ENCODE results near the gene TMEM9B.
A peak's percentile ranks its signal among the peaks of the same experiment; 100 is the strongest.
"Not testable (repeated sequence)": the region's sequence is repeated elsewhere in the genome, so short reads cannot be mapped to it uniquely, and the experiment has no call there.

TMEM9B gene

GRCh38 chr11:8989453-8989852, 25.2 kb upstream of the TMEM9B start:
- H3K4me1 ChIP-seq (ENCODE audit: insufficient read depth, low read length), result peaks cover 2% of the 10 kb centered on the region
- no peaks in the 10 kb centered on the region for H3K27me3 ChIP-seq (ENCODE audit: insufficient read depth, low read length)
- H2AFZ ChIP-seq (ENCODE audit: low read depth, low read length), result no peak overlapping the region
- no peak overlapping the region for H3K4me3 ChIP-seq (ENCODE audit: low read length)
- H3K36me3 ChIP-seq (ENCODE audit: insufficient read depth, low read length), result no peaks in the 10 kb centered on the region
- no peaks in the 10 kb centered on the region for H3K9me3 ChIP-seq (ENCODE audit: low read length)

GRCh38 chr11:8988329-8989234, 24.3 kb upstream of the TMEM9B start:
- H3K9me3 ChIP-seq (ENCODE audit: low read length), result no peaks in the 10 kb centered on the region
- H3K4me1 ChIP-seq (ENCODE audit: insufficient read depth, low read length), result no peaks in the 10 kb centered on the region
- no peak overlapping the region for H3K4me3 ChIP-seq (ENCODE audit: low read length)
- no peaks in the 10 kb centered on the region for H3K27me3 ChIP-seq (ENCODE audit: insufficient read depth, low read length)
- H2AFZ ChIP-seq (ENCODE audit: low read depth, low read length), result no peak overlapping the region
- H3K36me3 ChIP-seq (ENCODE audit: insufficient read depth, low read length), result no peaks in the 10 kb centered on the region

GRCh38 chr11:8987446-8987845, 23.2 kb upstream of the TMEM9B start:
- Histone ChIP-seq H3K4me3 (ENCODE audit: low read length) (no peak overlapping the region), H3K4me1 (ENCODE audit: insufficient read depth, low read length) (peaks cover 4% of the 10 kb centered on the region)

GRCh38 chr11:8986772-8987171, 22.5 kb upstream of the TMEM9B start:
- not testable (repeated sequence) for H3K27me3 ChIP-seq (ENCODE audit: insufficient read depth, low read length); H2AFZ ChIP-seq (ENCODE audit: low read depth, low read length); H3K4me3 ChIP-seq (ENCODE audit: low read length); H3K36me3 ChIP-seq (ENCODE audit: insufficient read depth, low read length); H3K9me3 ChIP-seq (ENCODE audit: low read length); H3K4me1 ChIP-seq (ENCODE audit: insufficient read depth, low read length)

More at GRCh38 chr11:8987446-8987845, 23.2 kb upstream of the TMEM9B start:
- Histone ChIP-seq H2AFZ (ENCODE audit: low read depth, low read length) (no peak overlapping the region), H3K36me3 (ENCODE audit: insufficient read depth, low read length) (no peaks in the 10 kb centered on the region), H3K27me3 (ENCODE audit: insufficient read depth, low read length) (no peaks in the 10 kb centered on the region), H3K9me3 (ENCODE audit: low read length) (no peaks in the 10 kb centered on the region)

- no peaks in the 10 kb centered on the region for H3K36me3 ChIP-seq (ENCODE audit: insufficient read depth, low read length)
- no peak overlapping the region for H3K4me3 ChIP-seq (ENCODE audit: low read length)
- H2AFZ ChIP-seq (ENCODE audit: low read depth, low read length), result no peak overlapping the region
- H3K27me3 ChIP-seq (ENCODE audit: insufficient read depth, low read length), result no peaks in the 10 kb centered on the region
- H3K4me1 ChIP-seq (ENCODE audit: insufficient read depth, low read length), result peaks cover 5% of the 10 kb centered on the region
- no peaks in the 10 kb centered on the region for H3K9me3 ChIP-seq (ENCODE audit: low read length)
These were observed 21.2 kb upstream of the TMEM9B start for GRCh38 chr11:8985462-8985861.

- no peak overlapping the region for H3K4me3 ChIP-seq (ENCODE audit: low read length)
- H3K27me3 ChIP-seq (ENCODE audit: insufficient read depth, low read length), result no peaks in the 10 kb centered on the region
- no peaks in the 10 kb centered on the region for H3K9me3 ChIP-seq (ENCODE audit: low read length)
- peaks cover 5% of the 10 kb centered on the region for H3K4me1 ChIP-seq (ENCODE audit: insufficient read depth, low read length)
- H2AFZ ChIP-seq (ENCODE audit: low read depth, low read length), result no peak overlapping the region
- H3K36me3 ChIP-seq (ENCODE audit: insufficient read depth, low read length), result no peaks in the 10 kb centered on the region
These were observed 19.3 kb upstream of the TMEM9B start for GRCh38 chr11:8983552-8983951.

GRCh38 chr11:8980485-8980884, 16.2 kb upstream of the TMEM9B start:
- H3K4me3 ChIP-seq (ENCODE audit: low read length), result no peak overlapping the region
- H3K4me1 ChIP-seq (ENCODE audit: insufficient read depth, low read length), result peaks cover 5% of the 10 kb centered on the region
- no peaks in the 10 kb centered on the region for H3K9me3 ChIP-seq (ENCODE audit: low read length)
- no peaks in the 10 kb centered on the region for H3K27me3 ChIP-seq (ENCODE audit: insufficient read depth, low read length)
- no peaks in the 10 kb centered on the region for H3K36me3 ChIP-seq (ENCODE audit: insufficient read depth, low read length)
- H2AFZ ChIP-seq (ENCODE audit: low read depth, low read length), result no peak overlapping the region

GRCh38 chr11:8979365-8979764, 15.1 kb upstream of the TMEM9B start:
- H3K4me1 ChIP-seq (ENCODE audit: insufficient read depth, low read length); H2AFZ ChIP-seq (ENCODE audit: low read depth, low read length); H3K4me3 ChIP-seq (ENCODE audit: low read length); H3K9me3 ChIP-seq (ENCODE audit: low read length); H3K27me3 ChIP-seq (ENCODE audit: insufficient read depth, low read length); H3K36me3 ChIP-seq (ENCODE audit: insufficient read depth, low read length): not testable (repeated sequence)

GRCh38 chr11:8973121-8973520, 8.9 kb upstream of the TMEM9B start:
- Histone ChIP-seq H3K27me3 (ENCODE audit: insufficient read depth, low read length) (no peaks in the 10 kb centered on the region), H2AFZ (ENCODE audit: low read depth, low read length) (no peak overlapping the region), H3K9me3 (ENCODE audit: low read length) (no peaks in the 10 kb centered on the region), H3K4me1 (ENCODE audit: insufficient read depth, low read length) (no peaks in the 10 kb centered on the region), H3K4me3 (ENCODE audit: low read length) (no peak overlapping the region), H3K36me3 (ENCODE audit: insufficient read depth, low read length) (no peaks in the 10 kb centered on the region)

GRCh38 chr11:8971924-8972316, 7.7 kb upstream of the TMEM9B start:
- Histone ChIP-seq H3K4me3 (ENCODE audit: low read length) (no peak overlapping the region), H3K9me3 (ENCODE audit: low read length) (no peaks in the 10 kb centered on the region), H3K4me1 (ENCODE audit: insufficient read depth, low read length) (no peaks in the 10 kb centered on the region), H3K36me3 (ENCODE audit: insufficient read depth, low read length) (no peaks in the 10 kb centered on the region), H3K27me3 (ENCODE audit: insufficient read depth, low read length) (no peaks in the 10 kb centered on the region), H2AFZ (ENCODE audit: low read depth, low read length) (no peak overlapping the region)

- no peaks in the 10 kb centered on the region for H3K4me1 ChIP-seq (ENCODE audit: insufficient read depth, low read length)
- no peaks in the 10 kb centered on the region for H3K36me3 ChIP-seq (ENCODE audit: insufficient read depth, low read length)
- H3K9me3 ChIP-seq (ENCODE audit: low read length), result no peaks in the 10 kb centered on the region
- no peak overlapping the region for H3K4me3 ChIP-seq (ENCODE audit: low read length)
- H3K27me3 ChIP-seq (ENCODE audit: insufficient read depth, low read length), result no peaks in the 10 kb centered on the region
- H2AFZ ChIP-seq (ENCODE audit: low read depth, low read length), result no peak overlapping the region
These were observed 7.1 kb upstream of the TMEM9B start for GRCh38 chr11:8971196-8971923.

- Histone ChIP-seq H2AFZ (ENCODE audit: low read depth, low read length) (no peak overlapping the region), H3K27me3 (ENCODE audit: insufficient read depth, low read length) (no peaks in the 10 kb centered on the region), H3K4me3 (ENCODE audit: low read length) (no peak overlapping the region), H3K36me3 (ENCODE audit: insufficient read depth, low read length) (no peaks in the 10 kb centered on the region), H3K9me3 (ENCODE audit: low read length) (no peaks in the 10 kb centered on the region), H3K4me1 (ENCODE audit: insufficient read depth, low read length) (peaks cover 10% of the 10 kb centered on the region)
These were observed 2.9 kb upstream of the TMEM9B start for GRCh38 chr11:8967184-8967583.

GRCh38 chr11:8963569-8964323, 496 bp downstream of the TMEM9B start:
- Histone ChIP-seq H3K4me3 (ENCODE audit: low read length) (peak overlapping the region; percentile 94), H3K27me3 (ENCODE audit: insufficient read depth, low read length) (no peaks in the 10 kb centered on the region), H3K9me3 (ENCODE audit: low read length) (no peaks in the 10 kb centered on the region), H3K4me1 (ENCODE audit: insufficient read depth, low read length) (peaks cover 10% of the 10 kb centered on the region), H2AFZ (ENCODE audit: low read depth, low read length) (peak overlapping the region; percentile 65), H3K36me3 (ENCODE audit: insufficient read depth, low read length) (no peaks in the 10 kb centered on the region)

All from neuron (in vitro differentiated cells).